ENCODE data around the gene MARCHF10.

DNA sequence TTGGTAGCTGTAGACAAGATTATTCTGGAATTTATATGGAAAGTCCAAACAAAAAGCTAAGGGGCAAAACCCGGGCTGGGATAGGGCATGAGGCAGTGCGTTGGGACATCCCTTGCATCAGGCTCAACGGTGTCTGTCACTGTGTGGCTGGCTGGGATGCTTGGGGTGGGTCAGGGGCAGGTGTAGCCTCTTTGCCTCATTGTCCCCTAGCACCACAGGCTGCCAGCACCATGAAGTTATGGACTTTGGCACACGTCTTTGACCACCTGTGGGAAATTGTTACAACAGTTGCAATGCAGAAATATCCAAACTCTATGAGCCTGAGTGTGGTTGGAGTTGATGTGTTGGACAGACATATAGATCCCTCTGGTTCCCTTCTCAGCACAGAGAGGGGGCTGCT lies 32.8 kb upstream of the MARCHF10 start:
- TF ChIP-seq, protein P1, sequence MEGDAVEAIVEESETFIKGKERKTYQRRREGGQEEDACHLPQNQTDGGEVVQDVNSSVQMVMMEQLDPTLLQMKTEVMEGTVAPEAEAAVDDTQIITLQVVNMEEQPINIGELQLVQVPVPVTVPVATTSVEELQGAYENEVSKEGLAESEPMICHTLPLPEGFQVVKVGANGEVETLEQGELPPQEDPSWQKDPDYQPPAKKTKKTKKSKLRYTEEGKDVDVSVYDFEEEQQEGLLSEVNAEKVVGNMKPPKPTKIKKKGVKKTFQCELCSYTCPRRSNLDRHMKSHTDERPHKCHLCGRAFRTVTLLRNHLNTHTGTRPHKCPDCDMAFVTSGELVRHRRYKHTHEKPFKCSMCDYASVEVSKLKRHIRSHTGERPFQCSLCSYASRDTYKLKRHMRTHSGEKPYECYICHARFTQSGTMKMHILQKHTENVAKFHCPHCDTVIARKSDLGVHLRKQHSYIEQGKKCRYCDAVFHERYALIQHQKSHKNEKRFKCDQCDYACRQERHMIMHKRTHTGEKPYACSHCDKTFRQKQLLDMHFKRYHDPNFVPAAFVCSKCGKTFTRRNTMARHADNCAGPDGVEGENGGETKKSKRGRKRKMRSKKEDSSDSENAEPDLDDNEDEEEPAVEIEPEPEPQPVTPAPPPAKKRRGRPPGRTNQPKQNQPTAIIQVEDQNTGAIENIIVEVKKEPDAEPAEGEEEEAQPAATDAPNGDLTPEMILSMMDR (IDR thresholded peaks at IDR 0.05) = no peak
- TF ChIP-seq EZH2 (IDR thresholded peaks at IDR 0.05) = no peak

Measured in neural progenitor cell (in vitro differentiated cells).